Skeletal muscle tissue (tissue), 4 donors: ENCODE measurements around the gene SLC48A1. TPM values are rescaled to one million over a fixed set of nuclear protein-coding genes. Genes with fewer than 3 reads are reported as not detected.
A peak's percentile ranks its signal among the peaks of the same experiment; 100 is the strongest.

ENCODE experiments used
- H3K27ac ChIP-seq: one replicate; pipeline ENCODE4 v1.7.0; 2013; ENCODE audit warnings: mild to moderate bottlenecking, low read depth, low read length, inconsistent platforms
- H3K27me3 ChIP-seq, 3 donors: one replicate each; pipeline ENCODE4 v1.7.0; 2013; ENCODE audit warnings: low read length in 3 of 3; ENCODE audit not compliant: control insufficient read depth in 3 of 3, insufficient read depth in 3 of 3
- H3K36me3 ChIP-seq, 3 donors: one replicate each; pipeline ENCODE4 v1.7.0; 2013; ENCODE audit warnings: low read length in 3 of 3; ENCODE audit not compliant: control insufficient read depth in 3 of 3, insufficient read depth in 3 of 3
- H3K4me1 ChIP-seq, 3 donors: one replicate each; pipeline ENCODE4 v1.7.0; 2013; ENCODE audit warnings: low read length in 3 of 3, mild to moderate bottlenecking in 3 of 3; ENCODE audit not compliant: control insufficient read depth in 3 of 3, insufficient read depth in 3 of 3
- H3K4me3 ChIP-seq, 3 donors: one replicate each; pipeline ENCODE4 v1.7.0; 2013; ENCODE audit warnings: low read length in 3 of 3
- H3K9ac ChIP-seq, 3 donors: one replicate each; pipeline ENCODE4 v1.7.0; 2013; ENCODE audit warnings: low read length in 3 of 3, mild to moderate bottlenecking in 3 of 3, moderate library complexity in 2 of 3, low read depth in 1 of 3
- H3K9me3 ChIP-seq, 3 donors: one replicate each; pipeline ENCODE4 v1.7.0; 2013; ENCODE audit warnings: low read length in 3 of 3; ENCODE audit not compliant: control insufficient read depth in 3 of 3
- total RNA-seq: library from RNA; depleted of rRNA; stranded (reverse); fragments of >200 nt; gene quantifications from one replicate; pipeline ENCODE4 v1.2.3, GENCODE V29; 2014
- donor health status: Osteomylitis.

Gene SLC48A1
- total RNA-seq, 1 donor from 2014 or later: 7.8 TPM

DNA sequence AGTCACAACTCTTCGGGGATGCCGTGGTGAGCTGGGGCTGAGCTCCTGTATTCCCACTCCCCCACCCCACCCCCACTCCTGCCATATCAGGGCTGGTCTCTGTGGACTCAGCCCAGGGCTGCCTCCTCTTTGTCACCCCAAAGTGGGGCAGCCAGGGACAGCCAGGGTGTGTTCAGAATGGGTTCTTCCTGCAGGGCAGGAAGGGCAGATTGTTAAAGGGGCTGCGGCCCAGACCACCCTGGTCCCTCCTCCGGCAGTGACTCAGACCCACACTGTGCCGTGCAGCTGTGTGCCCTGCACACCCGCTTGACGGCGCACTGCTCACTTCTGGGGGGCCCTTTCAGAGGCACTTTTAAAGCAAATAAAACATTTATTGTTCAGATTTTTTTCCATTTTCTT, 9.3 kb downstream of the SLC48A1 start:
- H3K4me3 ChIP-seq: no peak overlapping the region
- H3K36me3 ChIP-seq: peaks cover 42 to 62% (median 50%) of the 10 kb centered on the region in 3 donors
- no peak overlapping the region for H3K9ac ChIP-seq
- H3K27ac ChIP-seq: no peak overlapping the region
- peaks cover 22 to 34% (median 30%) of the 10 kb centered on the region in 3 donors for H3K4me1 ChIP-seq
- no peaks in the 10 kb centered on the region for H3K27me3 ChIP-seq
- no peaks in the 10 kb centered on the region for H3K9me3 ChIP-seq

DNA sequence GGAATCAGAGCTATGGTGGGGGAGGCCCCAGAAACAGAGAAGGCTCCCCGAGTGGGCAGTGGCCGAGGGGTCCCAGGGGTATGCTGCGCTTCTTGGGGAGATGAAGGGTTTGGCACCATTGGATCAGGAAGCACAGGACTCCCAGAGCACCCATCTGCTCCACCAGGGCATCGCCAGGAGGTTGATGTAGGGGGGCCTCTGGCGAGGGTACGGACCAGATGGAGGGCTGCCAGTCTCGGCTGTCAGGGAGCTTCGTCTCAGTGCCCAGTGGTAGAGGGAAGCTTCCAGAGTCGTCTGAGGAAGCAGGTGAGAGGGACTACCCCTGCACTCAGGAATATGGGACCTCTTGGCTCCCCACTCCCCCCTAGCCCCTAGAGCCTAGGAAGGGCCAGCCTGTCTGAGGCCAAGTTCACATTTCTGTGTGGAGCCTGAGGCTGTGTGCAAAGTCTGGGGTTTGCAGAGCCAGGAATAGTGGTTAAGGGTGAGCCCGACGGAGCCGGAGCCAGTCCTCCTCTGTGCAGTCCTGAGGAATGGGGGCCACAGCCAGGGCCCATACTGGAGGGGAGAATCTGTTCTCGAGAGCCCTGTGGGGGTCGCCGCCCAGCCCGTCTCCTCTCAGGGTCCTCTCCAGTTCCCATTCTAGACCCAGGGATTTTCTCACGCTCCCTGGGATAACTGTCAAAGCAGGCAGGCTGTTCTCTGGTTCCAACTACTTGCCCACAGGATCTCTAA, 10.2 kb downstream of the SLC48A1 start:
- Histone ChIP-seq H3K9ac (no peak overlapping the region), H3K4me1 (peaks cover 16 to 26% (median 23%) of the 10 kb centered on the region in 3 donors), H3K27ac (no peak overlapping the region), H3K9me3 (no peaks in the 10 kb centered on the region), H3K36me3 (peaks cover 51 to 70% (median 58%) of the 10 kb centered on the region in 3 donors), H3K27me3 (no peaks in the 10 kb centered on the region), H3K4me3 (no peak overlapping the region)

DNA sequence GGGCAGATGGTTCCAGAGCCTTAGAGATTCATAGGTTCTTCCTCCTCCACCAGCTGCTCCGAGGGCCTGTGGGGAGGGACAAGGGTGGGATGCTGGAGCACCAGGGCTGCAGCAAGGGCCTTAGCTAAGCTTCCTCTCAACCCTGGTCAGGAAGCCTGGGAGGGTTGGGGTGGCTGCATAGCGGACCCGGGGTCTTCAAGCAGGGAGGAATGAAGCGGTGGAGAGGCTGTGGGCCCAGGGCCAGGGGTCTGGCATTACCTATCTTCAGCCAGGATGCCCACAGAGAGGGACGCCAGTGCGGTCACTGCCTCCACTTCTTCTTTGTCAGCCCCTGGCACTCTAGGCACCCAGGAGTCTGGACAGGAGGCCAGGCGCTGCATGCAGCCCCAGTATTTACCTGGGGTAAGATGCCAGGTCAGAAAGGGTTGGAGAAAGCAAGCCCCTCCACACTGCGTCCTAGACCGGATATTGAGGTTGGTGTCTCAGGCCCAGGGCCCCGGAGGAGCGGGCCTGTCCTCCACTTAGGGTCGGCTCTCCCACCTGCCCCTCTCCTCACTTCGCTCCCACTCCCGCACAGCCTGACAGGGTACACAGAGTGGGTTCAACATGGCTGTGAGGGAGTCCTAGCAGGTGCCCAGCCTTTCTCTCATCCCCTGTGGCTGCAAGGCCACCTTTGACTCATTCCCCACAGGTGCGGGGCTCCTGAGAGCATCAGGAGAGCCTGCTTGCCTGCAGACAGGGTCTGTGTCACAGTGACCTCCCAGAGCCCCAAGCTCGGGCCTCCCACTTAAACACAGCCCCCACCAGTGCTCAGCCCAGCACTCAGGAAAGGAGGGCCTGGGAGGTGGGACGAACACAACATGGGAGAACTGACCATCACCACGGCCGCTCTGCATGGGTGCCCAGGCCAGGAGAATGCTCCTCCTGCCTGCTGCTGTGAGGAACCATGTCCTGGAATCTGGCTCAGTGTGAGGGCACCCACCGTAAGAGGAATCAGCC, 11.1 kb downstream of the SLC48A1 start:
- Histone ChIP-seq H3K4me1 (peaks cover 9 to 16% (median 15%) of the 10 kb centered on the region in 3 donors), H3K9ac (no peak overlapping the region), H3K9me3 (no peaks in the 10 kb centered on the region), H3K36me3 (peaks cover 60 to 79% (median 68%) of the 10 kb centered on the region in 3 donors), H3K27ac (no peak overlapping the region), H3K4me3 (no peak overlapping the region), H3K27me3 (no peaks in the 10 kb centered on the region)

DNA sequence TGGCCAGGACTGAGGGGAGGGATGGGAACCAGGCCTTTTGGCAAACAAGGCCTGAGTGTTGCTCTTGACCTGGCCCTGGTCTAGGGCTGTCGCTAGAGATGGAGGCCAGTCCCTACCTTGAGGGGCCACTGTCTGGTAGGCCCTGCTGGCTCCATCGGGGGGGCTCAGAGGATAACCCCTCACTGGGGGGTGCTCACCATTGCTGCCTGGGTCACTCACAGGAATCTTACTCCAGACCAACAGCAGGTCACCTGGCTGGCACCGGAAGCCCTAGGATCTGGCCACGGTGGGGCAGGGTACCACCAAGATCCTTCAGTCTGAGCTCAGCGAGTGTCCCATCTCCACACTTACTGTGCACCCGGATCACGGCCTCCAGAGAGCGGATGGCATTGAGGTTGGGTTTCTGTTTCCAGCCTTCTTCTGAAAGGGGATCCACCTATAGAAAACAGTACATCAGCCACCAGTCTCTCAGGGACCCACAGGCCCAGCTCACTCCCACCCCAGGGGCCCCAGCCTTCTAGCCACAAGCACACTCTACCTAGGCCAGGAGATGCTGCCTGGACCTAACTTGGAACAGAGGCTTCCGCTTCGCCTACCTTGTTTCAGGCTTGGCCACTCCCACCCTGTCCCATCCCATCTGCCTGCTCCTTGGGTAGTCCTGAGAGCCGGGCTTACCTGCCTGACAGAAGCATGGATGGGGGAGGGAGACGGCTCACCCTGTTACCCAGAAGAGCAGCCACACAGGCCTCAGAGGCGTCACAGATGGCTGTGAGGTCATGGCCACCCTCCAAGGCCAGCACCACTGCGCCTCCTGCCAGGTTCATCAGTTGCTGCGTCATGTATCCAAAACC, 12.2 kb downstream of the SLC48A1 start:
- Histone ChIP-seq H3K9me3 (no peaks in the 10 kb centered on the region), H3K27me3 (no peaks in the 10 kb centered on the region), H3K4me3 (no peak overlapping the region), H3K9ac (no peak overlapping the region), H3K36me3 (peaks cover 69 to 81% (median 77%) of the 10 kb centered on the region in 3 donors), H3K27ac (no peak overlapping the region), H3K4me1 (peaks cover 4 to 14% (median 9%) of the 10 kb centered on the region in 3 donors)

DNA sequence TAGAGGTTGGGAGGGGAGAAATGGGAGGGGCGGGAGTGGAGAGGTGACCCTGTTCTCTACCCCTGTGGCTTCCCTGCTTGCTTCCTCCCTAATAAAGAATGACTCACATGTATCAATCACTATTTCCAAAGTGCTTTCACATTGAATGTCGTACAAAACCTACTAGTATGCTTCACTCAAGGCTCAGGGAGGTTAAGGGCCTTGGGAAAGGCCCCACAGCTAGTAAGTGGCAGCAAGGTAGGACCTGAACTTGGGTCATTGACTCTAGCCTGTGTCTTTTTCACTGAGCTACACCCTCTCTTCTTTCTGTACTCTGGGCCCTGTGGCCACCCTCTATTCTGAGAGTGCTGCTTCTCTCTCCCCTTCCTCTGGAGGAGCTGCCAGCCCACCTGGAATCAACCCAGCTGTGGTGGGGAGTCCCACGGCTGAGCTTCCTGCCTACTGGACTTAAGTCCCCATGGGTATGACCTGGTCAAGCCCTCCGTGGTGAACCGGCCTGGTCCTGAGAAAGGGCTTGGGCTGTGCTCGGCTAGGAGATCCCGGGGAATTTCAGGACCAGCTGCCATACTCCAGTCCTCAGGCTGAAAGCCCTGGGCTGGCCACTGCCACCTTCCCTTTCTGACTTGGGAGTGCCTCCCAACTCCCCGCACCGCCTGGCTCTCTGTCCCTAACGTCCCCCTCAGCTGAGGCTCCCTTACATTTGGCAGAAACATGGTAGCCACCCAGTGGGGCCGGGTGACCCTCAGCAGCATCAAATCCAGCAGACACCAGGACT, 13.0 kb downstream of the SLC48A1 start:
- H3K27ac ChIP-seq: peak overlapping the region; percentile 13
- no peak overlapping the region for H3K4me3 ChIP-seq
- H3K36me3 ChIP-seq: peaks cover 77 to 87% (median 83%) of the 10 kb centered on the region in 3 donors

DNA sequence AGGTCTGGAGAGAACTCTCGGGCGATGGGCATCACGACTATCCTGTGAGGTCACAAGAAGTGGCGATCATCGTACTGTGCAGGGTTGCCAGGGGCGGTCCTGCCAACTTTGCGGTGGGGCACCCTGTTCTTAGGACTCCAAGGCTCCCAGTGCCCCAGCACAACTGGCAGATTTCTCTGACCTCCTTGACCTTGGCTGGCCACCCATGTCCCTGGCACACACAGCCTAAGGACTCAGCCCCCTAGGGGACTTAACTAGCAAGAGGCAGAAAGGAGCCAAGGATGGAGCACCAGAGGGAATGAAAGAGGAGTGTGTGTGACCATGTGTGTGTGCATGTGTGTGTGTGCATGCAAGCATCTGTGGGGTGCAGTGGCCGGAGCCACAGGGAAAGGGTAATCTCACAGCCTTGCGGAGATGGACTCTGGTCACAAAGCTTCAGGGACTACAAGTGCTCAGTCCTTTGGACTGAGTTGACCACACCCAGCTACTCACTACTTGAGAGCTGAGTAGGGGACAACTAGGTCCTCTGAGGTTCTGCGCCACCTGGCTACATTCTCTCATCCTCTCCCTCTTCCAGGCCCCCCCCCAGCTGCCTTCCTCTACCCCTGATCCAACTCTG, 13.7 kb downstream of the SLC48A1 start:
- peaks cover 4 to 7% (median 4%) of the 10 kb centered on the region in 3 donors for H3K4me1 ChIP-seq
- no peak overlapping the region for H3K4me3 ChIP-seq
- no peaks in the 10 kb centered on the region for H3K9me3 ChIP-seq
- no peak overlapping the region for H3K9ac ChIP-seq
- H3K27me3 ChIP-seq: no peaks in the 10 kb centered on the region
- H3K27ac ChIP-seq: no peak overlapping the region
- H3K36me3 ChIP-seq: peaks cover 78 to 87% (median 83%) of the 10 kb centered on the region in 3 donors

More for the DNA sequence above, 13.0 kb downstream of the SLC48A1 start:
- H3K9ac ChIP-seq: no peak overlapping the region
- no peaks in the 10 kb centered on the region for H3K27me3 ChIP-seq
- H3K4me1 ChIP-seq: peaks cover 4 to 14% (median 9%) of the 10 kb centered on the region in 3 donors
- no peaks in the 10 kb centered on the region for H3K9me3 ChIP-seq

DNA sequence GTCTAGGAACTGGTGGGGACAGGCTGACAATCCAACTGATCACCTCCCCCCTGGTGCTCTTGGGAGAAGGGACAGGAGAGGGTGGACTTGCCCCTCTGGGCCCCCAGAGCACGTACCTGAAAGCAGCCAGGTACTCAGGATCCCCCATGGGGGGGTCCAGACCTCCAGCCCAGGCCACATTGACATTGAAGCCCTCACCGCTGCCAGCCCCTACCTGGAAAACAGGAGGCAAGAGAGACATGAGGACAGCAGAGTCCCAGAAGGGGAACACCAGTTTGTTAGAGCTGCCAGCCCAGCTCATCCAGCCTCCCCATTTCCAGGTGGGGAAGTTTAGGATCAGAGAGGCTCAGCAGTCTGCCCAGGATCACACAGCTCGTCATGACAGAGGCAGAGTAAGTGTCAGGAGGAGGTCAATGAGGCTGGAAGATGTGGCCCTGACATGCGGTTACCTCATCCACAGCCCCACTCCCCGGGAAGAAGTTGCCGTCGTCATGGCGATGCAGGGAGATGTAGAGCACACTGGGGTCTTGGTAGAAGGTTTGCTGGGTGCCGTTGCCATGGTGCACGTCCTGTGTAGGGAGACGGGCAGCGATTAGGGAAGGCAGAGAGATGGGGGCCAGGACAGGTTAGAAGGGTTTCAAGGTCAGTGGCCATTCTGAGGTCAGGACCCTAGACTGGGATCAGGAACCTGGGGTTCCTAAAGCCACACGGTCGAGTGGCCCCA, 14.7 kb downstream of the SLC48A1 start:
- H3K27me3 ChIP-seq: no peaks in the 10 kb centered on the region
- peaks cover 0 to 6% (median 2%) of the 10 kb centered on the region in 3 donors for H3K4me1 ChIP-seq
- no peaks in the 10 kb centered on the region for H3K9me3 ChIP-seq
- no peak overlapping the region for H3K4me3 ChIP-seq
- peaks cover 83 to 87% (median 84%) of the 10 kb centered on the region in 3 donors for H3K36me3 ChIP-seq
- no peak overlapping the region for H3K27ac ChIP-seq
- no peak overlapping the region for H3K9ac ChIP-seq

DNA sequence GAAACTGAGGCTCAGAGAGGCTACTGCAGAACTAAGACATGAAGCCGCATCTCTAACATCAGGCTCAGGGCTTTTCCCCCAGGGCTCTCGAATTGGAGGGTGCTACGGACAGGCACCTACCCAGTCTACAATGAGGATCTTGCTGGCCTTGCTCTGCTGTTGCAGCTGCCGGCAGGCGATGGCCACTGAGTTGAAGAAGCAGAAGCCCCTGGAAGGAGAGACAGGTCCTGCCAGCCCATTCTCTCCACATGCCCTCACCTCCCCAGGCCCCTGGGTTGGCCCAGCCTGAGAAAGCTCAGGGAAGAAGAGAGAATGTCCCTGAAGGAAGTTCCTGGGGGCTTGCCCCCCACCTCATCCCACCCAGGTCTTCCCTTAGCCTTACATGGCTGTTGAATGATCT, 16.1 kb downstream of the SLC48A1 start:
- H3K27me3 ChIP-seq: no peaks in the 10 kb centered on the region
- H3K9ac ChIP-seq: no peak overlapping the region
- H3K9me3 ChIP-seq: no peaks in the 10 kb centered on the region
- H3K4me1 ChIP-seq: peaks cover 7 to 10% (median 8%) of the 10 kb centered on the region in 3 donors
- peaks cover 77 to 81% (median 80%) of the 10 kb centered on the region in 3 donors for H3K36me3 ChIP-seq
- no peak overlapping the region for H3K4me3 ChIP-seq
- H3K27ac ChIP-seq: no peak overlapping the region
